BJ (cell line): ENCODE data around the gene COCH. TPM values are rescaled to one million over a fixed set of nuclear protein-coding genes. Genes with fewer than 3 reads are reported as not detected.

Source experiments
- CTCF ChIA-PET: fragments of 350-600 bp; formaldehyde crosslinking; extraction: SDS; loops from one replicate; lab custom pipeline; 2021; ENCODE audit warnings: antibody characterized with exemption, inconsistent platforms; lab: Yijun Ruan, JAX
- POLR2A ChIA-PET: fragments of 300-600 bp; sonication (Branson Sonifier 250); formaldehyde crosslinking; extraction: SDS; loops from one replicate; lab custom pipeline; 2021; ENCODE audit warnings: antibody characterized with exemption; lab: Charles Lee
- DNase-seq: peaks from one replicate; pipeline ENCODE4 v3.0.0-alpha.2; 2011; ENCODE audit warnings: low read depth
- H3K27me3 ChIP-seq: 2 replicates; pipeline ENCODE4 v1.6.0; 2011; ENCODE audit warnings: low read length; ENCODE audit not compliant: control insufficient read depth, insufficient read depth
- H3K36me3 ChIP-seq: 2 replicates; pipeline ENCODE4 v1.5.1; 2011; ENCODE audit warnings: low read length; ENCODE audit not compliant: control insufficient read depth, insufficient read depth
- H3K4me3 ChIP-seq: 2 replicates; pipeline ENCODE4 v1.5.1; 2011; ENCODE audit warnings: low read depth, mild to moderate bottlenecking, control low read depth, low read length
- CTCF ChIP-seq: IDR thresholded peaks from 2 replicates; pipeline ENCODE4 v1.5.1; 2011; ENCODE audit warnings: low read depth, mild to moderate bottlenecking, control low read depth, inconsistent platforms, low read length, moderate library complexity; ENCODE audit not compliant: insufficient read depth
- polyA plus RNA-seq: library from polyadenylated mRNA; depleted of rRNA; stranded (reverse); fragments of >200 nt; gene quantifications from 2 replicates; pipeline ENCODE4 v1.2.3, GENCODE V29; 2011

Gene COCH
- polyA plus RNA-seq, 1 experiment, result 0.10 TPM

GRCh38 chr14:30907659-30908057, 33.3 kb downstream of the COCH start:
- ChIA-PET CTCF (interaction anchor here (1.1 to 1.8 kb wide), 2 partner anchors 10 to 253 kb away, joined by 4 read pairs; no protein-coding TSS in a partner anchor), POLR2A (no interaction called here)
- no peaks in the 10 kb centered on the region for H3K27me3 ChIP-seq
- H3K36me3 ChIP-seq, result peaks cover 7% of the 10 kb centered on the region
- no peak for DNase-seq
- no peak for TF ChIP-seq CTCF
- no peak overlapping the region for H3K4me3 ChIP-seq

GRCh38 chr14:30908826-30909225, 34.5 kb downstream of the COCH start:
- POLR2A ChIA-PET, result no interaction called here

GRCh38 chr14:30914812-30915211, 40.5 kb downstream of the COCH start:
- no peaks in the 10 kb centered on the region for H3K27me3 ChIP-seq
- H3K4me3 ChIP-seq, result no peak overlapping the region
- ChIA-PET CTCF (interaction anchor here (1.0 kb wide), 1 partner anchor 11 kb away, joined by 3 read pairs; no protein-coding TSS in a partner anchor), POLR2A (interaction anchor here (0.6 kb wide), 1 partner anchor 10 kb away, joined by 3 read pairs; no protein-coding TSS in a partner anchor)
- TF ChIP-seq CTCF, result no peak
- DNase-seq, result no peak
- H3K36me3 ChIP-seq, result peaks cover 3% of the 10 kb centered on the region

More at GRCh38 chr14:30908826-30909225, 34.5 kb downstream of the COCH start:
- TF ChIP-seq CTCF, result no peak
- no peak for DNase-seq
- CTCF ChIA-PET, result no interaction called here
- peaks cover 7% of the 10 kb centered on the region for H3K36me3 ChIP-seq
- no peak overlapping the region for H3K4me3 ChIP-seq
- H3K27me3 ChIP-seq, result no peaks in the 10 kb centered on the region

- no peak for DNase-seq
- H3K36me3 ChIP-seq, result peaks cover 3% of the 10 kb centered on the region
- no peak for TF ChIP-seq CTCF
- ChIA-PET POLR2A (interaction anchor here (0.6 kb wide), 2 partner anchors 97 to 303 kb away, joined by 3 to 5 read pairs; no protein-coding TSS in a partner anchor), CTCF (no interaction called here)
- no peaks in the 10 kb centered on the region for H3K27me3 ChIP-seq
- no peak overlapping the region for H3K4me3 ChIP-seq
Observed at GRCh38 chr14:30915596-30915995, 41.2 kb downstream of the COCH start.

DNA sequence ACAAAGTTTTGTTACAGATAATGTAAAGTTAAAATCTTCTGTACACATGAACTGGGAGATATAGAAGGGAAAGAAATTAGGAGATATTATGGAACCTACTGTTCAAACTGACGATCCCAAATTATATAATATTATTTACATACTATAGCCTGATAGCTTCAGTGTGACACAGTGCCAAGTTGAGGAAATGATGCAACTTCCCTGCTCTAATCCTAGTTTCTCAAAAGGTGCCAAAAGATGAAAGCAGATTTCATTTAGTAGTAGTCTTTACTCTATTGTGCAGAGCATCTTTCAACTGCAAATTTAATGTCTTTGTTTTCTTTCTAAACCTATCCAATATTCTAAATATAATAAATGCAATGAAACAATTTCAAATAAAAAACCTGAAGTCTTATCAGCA, 46.9 kb downstream of the COCH start:
- H3K27me3 ChIP-seq, result no peaks in the 10 kb centered on the region
- POLR2A ChIA-PET, result no interaction called here
- TF ChIP-seq CTCF, result no peak
- H3K36me3 ChIP-seq, result peaks cover 5% of the 10 kb centered on the region; the same call in 1 of the 2 replicates
- CTCF ChIA-PET, result interaction anchor here (0.7 kb wide), 1 partner anchor 37 kb away, joined by 3 read pairs; no protein-coding TSS in a partner anchor
- no peak for DNase-seq
- H3K4me3 ChIP-seq, result no peak overlapping the region
